ENCODE measurements around the gene ZBTB7C. TPM values are rescaled to one million over a fixed set of nuclear protein-coding genes. Genes with fewer than 3 reads are reported as not detected.
A peak's percentile ranks its signal among the peaks of the same experiment; 100 is the strongest.

ZBTB7C gene
- total RNA-seq, 1 experiment from 2014 or later, result 0.33 TPM

DNA sequence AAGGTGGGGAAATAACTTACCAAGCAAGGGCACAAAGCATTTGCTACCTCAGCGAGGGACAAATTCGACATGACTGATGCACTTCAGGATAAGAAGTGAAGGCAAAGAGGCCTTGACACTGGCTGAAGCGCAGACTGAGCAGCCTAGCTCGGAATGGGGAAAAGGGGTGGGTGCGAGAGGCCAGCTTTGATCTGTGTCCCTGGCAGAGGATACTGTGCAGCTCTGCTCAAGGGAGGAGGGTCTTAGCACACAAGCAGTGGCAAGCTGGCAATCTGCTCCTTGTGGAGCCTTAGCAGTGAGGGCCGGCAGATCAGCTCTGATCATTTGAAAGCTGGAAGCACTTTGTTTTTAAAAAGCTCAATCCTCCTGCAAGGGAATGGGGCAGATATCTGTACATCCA, 222.3 kb downstream of the ZBTB7C start:
- Histone ChIP-seq H3K18ac (ENCODE audit: insufficient read length, low read depth, low read length) (no peak overlapping the region), H3K4me2 (ENCODE audit: insufficient read depth, insufficient read length, low read length) (no peak overlapping the region), H3K27me3 (ENCODE audit: insufficient read depth, low read length) (no peaks in the 10 kb centered on the region; the same call in 1 of the 2 replicates), H2BK15ac (ENCODE audit: low read depth, low read length) (no peak overlapping the region), H3K9ac (ENCODE audit: extremely low read depth, insufficient read length, low read length) (no peak overlapping the region), H2BK120ac (ENCODE audit: low read depth, low read length, poor library complexity, severe bottlenecking) (no peak overlapping the region), H3K56ac (ENCODE audit: insufficient read length, low read depth, low read length) (no peak overlapping the region), H2BK12ac (ENCODE audit: insufficient read length, low read depth, low read length) (no peak overlapping the region), H3K14ac (ENCODE audit: insufficient read depth, low read length) (no peak overlapping the region), H3K23me2 (ENCODE audit: insufficient read length, low read depth, low read length, poor library complexity, severe bottlenecking) (no peaks in the 10 kb centered on the region), H3K4ac (ENCODE audit: low read depth, low read length) (no peak overlapping the region), H4K8ac (replicated peaks; ENCODE audit: insufficient read length, low read depth, low read length) (no peak overlapping the region), H3T11ph (ENCODE audit: low read length) (no peak overlapping the region), H2BK5ac (ENCODE audit: insufficient read length, low read length) (no peak overlapping the region), H4K5ac (ENCODE audit: insufficient read length, low read depth, low read length) (no peak overlapping the region), H3K9me3 (ENCODE audit: control insufficient read depth, low read depth, low read length) (no peaks in the 10 kb centered on the region), H2AFZ (ENCODE audit: low read length) (no peak overlapping the region), H3K79me2 (ENCODE audit: insufficient read depth, low read length) (no peaks in the 10 kb centered on the region), H3K79me1 (ENCODE audit: insufficient read depth, low read depth, low read length, poor library complexity, severe bottlenecking) (no peaks in the 10 kb centered on the region), H3K23ac (ENCODE audit: insufficient read length, low read depth, low read length) (no peak overlapping the region), H2AK5ac (ENCODE audit: insufficient read length, low read length) (no peak overlapping the region), H4K91ac (ENCODE audit: insufficient read length, low read depth, low read length) (no peak overlapping the region), H4K20me1 (ENCODE audit: control insufficient read depth, insufficient read depth, insufficient read length) (no peaks in the 10 kb centered on the region), H3K27ac (ENCODE audit: insufficient read length, low read depth, low read length) (no peak overlapping the region), H3K4me1 (ENCODE audit: insufficient read depth, low read length) (no peaks in the 10 kb centered on the region), H2BK20ac (ENCODE audit: low read depth, low read length, poor library complexity, severe bottlenecking) (no peak overlapping the region)
- WGBS (ENCODE audit: extremely low coverage, insufficient read length, low lambda C conversion rate), result no CpG with 5 or more reads among the region's 6 CpGs
- peaks cover 10% of the 10 kb centered on the region for H3K27me3 Mint-ChIP-seq (ENCODE audit: low read depth)
- no peaks in the 10 kb centered on the region for H3K36me3 Mint-ChIP-seq (ENCODE audit: insufficient read depth in 1 of 3, low read depth in 3 of 3)
- H3K9me3 Mint-ChIP-seq, result no peaks in the 10 kb centered on the region
- H3K4me1 Mint-ChIP-seq, result peaks cover 10 to 16% of the 10 kb centered on the region in 2 experiments
- no peak overlapping the region for H3K4me3 Mint-ChIP-seq
- DNase-seq, result peak; percentile 22
- TF ChIP-seq CTCF (conservative IDR thresholded peaks at IDR 0.05), result no peak
- H3K27ac Mint-ChIP-seq, result no peak overlapping the region; a peak in 1 of 7 replicates

All from H9 (cell line).